Epithelial cell of proximal tubule (primary cell): Measurements from ENCODE around the gene GOLGA8Q. TPM values are rescaled to one million over a fixed set of nuclear protein-coding genes. Genes with fewer than 3 reads are reported as not detected.
"Not testable (repeated sequence)": the region's sequence is repeated elsewhere in the genome, so short reads cannot be mapped to it uniquely, and the experiment has no call there.

Experiments used
- DNase-seq: peaks from one replicate; pipeline ENCODE4 v3.0.0-alpha.2; 2011; ENCODE audit warnings: low read depth
- H3K4me3 ChIP-seq: 2 replicates; pipeline ENCODE4 v1.5.1; 2011; ENCODE audit warnings: low read depth, mild to moderate bottlenecking, low read length
- total RNA-seq: library from RNA; depleted of rRNA; stranded (reverse); fragments of >200 nt; gene quantifications from 2 replicates; pipeline ENCODE4 v1.2.3, GENCODE V29; 2015

GOLGA8Q gene
- total RNA-seq, result not detected in 2 replicates

GRCh38 chr15:30551750-30552149 is at the start of gene GOLGA8Q:
Gene GOLGA8Q, plus strand, starts transcription at chr15:30552050. Its CDS starts 28 bp downstream, at chr15:30552078.
- H3K4me3 ChIP-seq, DNase-seq: not testable (repeated sequence)

GRCh38 chr15:30502904-30503781 is 48.7 kb upstream of the GOLGA8Q start:
- DNase-seq, H3K4me3 ChIP-seq: not testable (repeated sequence)

GRCh38 chr15:30504162-30504843 is 47.5 kb upstream of the GOLGA8Q start:
- DNase-seq, H3K4me3 ChIP-seq: not testable (repeated sequence)

- H3K4me3 ChIP-seq, DNase-seq: not testable (repeated sequence)
Measured at GRCh38 chr15:30514545-30514944, 37.3 kb upstream of the GOLGA8Q start.

GRCh38 chr15:30523453-30524243 is 28.2 kb upstream of the GOLGA8Q start:
- H3K4me3 ChIP-seq, DNase-seq: not testable (repeated sequence)

- DNase-seq, H3K4me3 ChIP-seq: not testable (repeated sequence)
Measured at GRCh38 chr15:30525912-30526311, 25.9 kb upstream of the GOLGA8Q start.

- DNase-seq, H3K4me3 ChIP-seq: not testable (repeated sequence)
Measured at GRCh38 chr15:30529049-30529448, 22.8 kb upstream of the GOLGA8Q start.

GRCh38 chr15:30566949-30567348 is 15.1 kb downstream of the GOLGA8Q start:
- not testable (repeated sequence) for DNase-seq, H3K4me3 ChIP-seq

GRCh38 chr15:30573012-30573491 is 21.2 kb downstream of the GOLGA8Q start:
- not testable (repeated sequence) for H3K4me3 ChIP-seq, DNase-seq

GRCh38 chr15:30579394-30579970 is 27.6 kb downstream of the GOLGA8Q start:
- H3K4me3 ChIP-seq, DNase-seq: not testable (repeated sequence)

- not testable (repeated sequence) for DNase-seq, H3K4me3 ChIP-seq
Measured at GRCh38 chr15:30580716-30581115, 28.9 kb downstream of the GOLGA8Q start.

- DNase-seq, H3K4me3 ChIP-seq: not testable (repeated sequence)
Measured at GRCh38 chr15:30598953-30599352, 47.1 kb downstream of the GOLGA8Q start.

GRCh38 chr15:30603796-30604195 is 51.9 kb downstream of the GOLGA8Q start, which contains the start of gene GOLGA8H:
Gene GOLGA8H, plus strand, starts transcription at chr15:30604028. Its CDS starts 98 bp downstream, at chr15:30604126.
- not testable (repeated sequence) for H3K4me3 ChIP-seq, DNase-seq

Other genes with a start within 250 kb of the GOLGA8Q start
- gene CHRFAM7A, start 158.5 kb upstream of the GOLGA8Q start, total RNA-seq, result 0.07 TPM in 1 of 2 replicates, not detected in the other
- gene GOLGA8R, start 137.8 kb upstream of the GOLGA8Q start, total RNA-seq, result 0.22 TPM in 1 of 2 replicates, not detected in the other
- gene GOLGA8H, start 52.0 kb downstream of the GOLGA8Q start, total RNA-seq, result 0.51 TPM in 1 of 2 replicates, not detected in the other